Thyroid gland (tissue), 4 donors: ENCODE data around the gene JAG1.

ENCODE experiments used
- CTCF ChIP-seq, 6 experiments: fragments of 200-600 bp in 3 of 6; fragments of 450-650 bp in 3 of 6; sonication (generic) in 3 of 6; IDR thresholded peaks; one replicate each; pipeline ENCODE4 v1.5.1; 2016 to 2019; ENCODE audit warnings: antibody characterized with exemption in 6 of 6, mild to moderate bottlenecking in 2 of 6, inconsistent platforms in 1 of 6, moderate library complexity in 1 of 6
- POLR2A ChIP-seq, 2 donors: fragments of 450-650 bp; IDR thresholded peaks; one replicate each; pipeline ENCODE4 v1.6.1; 2017; ENCODE audit warnings: antibody characterized with exemption in 2 of 2, mild to moderate bottlenecking in 2 of 2, moderate library complexity in 1 of 2

- TF ChIP-seq CTCF (IDR thresholded peaks at IDR 0.05) = no peak
- TF ChIP-seq POLR2A (IDR thresholded peaks at IDR 0.05) = no peak
Measured at GRCh38 chr20:10637563-10637962, 36.2 kb downstream of the JAG1 start.
